Endothelial cell of umbilical vein (primary cell): ENCODE data around the gene RALGAPA1.

Source experiments
- CTCF ChIP-seq, 2 donors: IDR thresholded peaks; 1 replicate in 1 of 2; 2 replicates in 1 of 2; pipeline ENCODE4 v1.5.1; 2011; ENCODE audit warnings: low read length in 2 of 2, mild to moderate bottlenecking in 2 of 2, moderate library complexity in 2 of 2, control low read depth in 1 of 2, inconsistent platforms in 1 of 2, low read depth in 1 of 2; ENCODE audit not compliant: insufficient read depth in 1 of 2; ENCODE audit errors: extremely low read depth in 1 of 2
- MAX ChIP-seq: IDR thresholded peaks from 2 replicates; pipeline ENCODE4 v1.6.1; 2011; ENCODE audit not compliant: insufficient read depth, insufficient read length

GRCh38 chr14:35725930-35726329 is 83.2 kb downstream of the RALGAPA1 start:
- TF ChIP-seq MAX (no peak), CTCF (IDR thresholded peaks at IDR 0.05; ENCODE audit: extremely low read depth in 1 of 2, insufficient read depth in 1 of 2, low read depth in 1 of 2, low read length in 2 of 2) (no peak)
